GM12892 (cell line): ENCODE data around the gene COL6A6.

Experiments
- POLR2A ChIP-seq: IDR thresholded peaks from 2 replicates; pipeline ENCODE4 v1.6.1; 2011; ENCODE audit warnings: low read depth, low read length, control low read depth
- POLR2AphosphoS5 ChIP-seq: IDR thresholded peaks from 2 replicates; pipeline ENCODE4 v1.6.1; 2011; ENCODE audit warnings: low read depth, low read length, control low read depth
- TAF1 ChIP-seq: IDR thresholded peaks from 2 replicates; pipeline ENCODE4 v1.6.1; 2011; ENCODE audit warnings: low read depth, mild to moderate bottlenecking, control low read depth, low read length, borderline replicate concordance

DNA sequence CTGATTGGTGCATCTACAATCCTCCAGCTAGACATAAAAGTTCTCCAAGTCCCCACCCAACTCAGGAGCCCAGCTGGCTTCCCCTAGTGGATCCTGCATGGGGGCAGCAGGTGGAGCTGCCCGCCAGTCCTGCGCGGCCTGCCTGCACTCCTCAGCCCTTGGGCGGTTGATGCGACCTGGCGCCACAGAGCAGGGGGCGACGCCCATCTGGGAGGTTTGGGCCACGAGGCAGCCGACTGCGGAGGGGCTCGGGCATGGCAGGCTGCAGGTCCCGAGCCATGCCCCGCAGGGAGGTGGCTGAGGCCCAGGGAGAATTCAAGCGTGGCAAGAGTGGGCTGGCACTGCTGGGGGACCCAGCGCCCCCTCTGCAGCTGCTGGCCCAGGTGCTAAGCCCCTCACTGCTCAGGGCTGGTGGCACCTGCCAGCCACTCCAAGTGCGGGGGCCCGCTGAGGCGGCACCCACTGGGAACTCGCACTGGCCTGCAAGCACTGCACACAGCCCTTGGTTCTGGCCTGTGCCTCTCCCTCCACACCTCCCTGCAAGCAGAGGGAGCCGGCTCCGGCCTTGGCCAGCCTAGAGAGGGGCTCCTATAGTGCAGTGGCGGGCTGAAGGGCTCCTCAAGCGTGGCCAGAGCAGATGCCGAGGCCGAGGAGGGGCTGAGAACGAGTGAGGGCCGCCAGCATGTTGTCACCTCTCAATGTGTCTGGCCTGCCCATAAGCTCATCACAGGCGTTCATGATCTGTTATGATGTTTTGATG is 30.1 kb downstream of the COL6A6 start:
- TF ChIP-seq POLR2A (no peak), TAF1 (no peak), POLR2AphosphoS5 (no peak)
